ENCODE data around the gene ANKRD44. TPM values are rescaled to one million over a fixed set of nuclear protein-coding genes. Genes with fewer than 3 reads are reported as not detected.
A peak's percentile ranks its signal among the peaks of the same experiment; 100 is the strongest.

ANKRD44 gene
- total and polyA plus RNA-seq, 2 of the 8 experiments (the other 6 are each of a cell fraction or from before 2014, with no cell fraction given), result 1.2 to 1.3 TPM

- TF ChIP-seq MAX (IDR thresholded peaks at IDR 0.05) (peak; percentile 52; the same call in 1 of the 2 replicates), MAFK (IDR thresholded peaks at IDR 0.05; ENCODE audit: low read depth, low read length) (no peak), SIX5 (IDR thresholded peaks at IDR 0.05; ENCODE audit: low read depth, low read length) (no peak), HDAC6 (IDR thresholded peaks at IDR 0.05; ENCODE audit: low read depth, low read length) (no peak), RNF2 (IDR thresholded peaks at IDR 0.05; ENCODE audit: borderline replicate concordance, low read depth, low read length, missing control alignments, poor library complexity, severe bottlenecking) (no peak), CTCF (IDR thresholded peaks at IDR 0.05; ENCODE audit: control extremely low read depth in 1 of 3, insufficient read depth in 1 of 3, low read depth in 1 of 3, low read length in 3 of 3) (peak; percentile 37 to 67 (median 57)), RAD21 (IDR thresholded peaks at IDR 0.05 in 1 of 2, conservative IDR thresholded peaks at IDR 0.05 in 1 of 2; ENCODE audit: low read depth in 2 of 2, low read length in 2 of 2) (peak; percentile 53 to 62), POLR2AphosphoS5 (IDR thresholded peaks at IDR 0.05; ENCODE audit: low read depth, low read length) (no peak), SP4 (IDR thresholded peaks at IDR 0.05; ENCODE audit: low read length) (no peak), GTF2F1 (IDR thresholded peaks at IDR 0.05; ENCODE audit: borderline replicate concordance, low read depth, low read length) (no peak), KDM5A (IDR thresholded peaks at IDR 0.05; ENCODE audit: low read length) (no peak), JUN (IDR thresholded peaks at IDR 0.05; ENCODE audit: low read depth, low read length) (no peak), RBBP5 (IDR thresholded peaks at IDR 0.05; ENCODE audit: borderline replicate concordance, low read depth, low read length) (peak; percentile 22; the same call in 1 of the 2 replicates), BRCA1 (IDR thresholded peaks at IDR 0.05; ENCODE audit: low read depth, low read length) (no peak), CREB1 (IDR thresholded peaks at IDR 0.05) (no peak), CHD1 (IDR thresholded peaks at IDR 0.05; ENCODE audit: low read depth, low read length) (no peak), CBX8 (IDR thresholded peaks at IDR 0.05; ENCODE audit: borderline replicate concordance, low read depth, low read length) (no peak), CBX5 (IDR thresholded peaks at IDR 0.05; ENCODE audit: low read depth, low read length) (no peak)
- TF ChIP-seq, protein P1, sequence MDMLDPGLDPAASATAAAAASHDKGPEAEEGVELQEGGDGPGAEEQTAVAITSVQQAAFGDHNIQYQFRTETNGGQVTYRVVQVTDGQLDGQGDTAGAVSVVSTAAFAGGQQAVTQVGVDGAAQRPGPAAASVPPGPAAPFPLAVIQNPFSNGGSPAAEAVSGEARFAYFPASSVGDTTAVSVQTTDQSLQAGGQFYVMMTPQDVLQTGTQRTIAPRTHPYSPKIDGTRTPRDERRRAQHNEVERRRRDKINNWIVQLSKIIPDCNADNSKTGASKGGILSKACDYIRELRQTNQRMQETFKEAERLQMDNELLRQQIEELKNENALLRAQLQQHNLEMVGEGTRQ (IDR thresholded peaks at IDR 0.05; ENCODE audit: low read length), result no peak
- TF ChIP-seq, protein P2, sequence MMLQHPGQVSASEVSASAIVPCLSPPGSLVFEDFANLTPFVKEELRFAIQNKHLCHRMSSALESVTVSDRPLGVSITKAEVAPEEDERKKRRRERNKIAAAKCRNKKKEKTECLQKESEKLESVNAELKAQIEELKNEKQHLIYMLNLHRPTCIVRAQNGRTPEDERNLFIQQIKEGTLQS (IDR thresholded peaks at IDR 0.05; ENCODE audit: insufficient read depth, low read depth, low read length), result no peak
These were observed at the start of gene ANKRD44 (continued) for GRCh38 chr2:197310271-197310985.

Measured in H1 (cell line).